Gastrocnemius medialis (tissue), 4 donors: ENCODE results near the gene EIF3L.

Experiments
- CTCF ChIP-seq, 5 experiments: fragments of 450-650 bp in 3 of 5; fragments of 200-600 bp in 2 of 5; sonication (generic) in 2 of 5; IDR thresholded peaks in 4 of 5; conservative IDR thresholded peaks in 1 of 5; 1 replicate in 4 of 5; 2 replicates in 1 of 5; pipeline ENCODE4 v1.5.1; 2016 to 2019; ENCODE audit warnings: antibody characterized with exemption in 5 of 5, mild to moderate bottlenecking in 3 of 5, moderate library complexity in 3 of 5
- POLR2A ChIP-seq, 2 donors: fragments of 450-650 bp; IDR thresholded peaks; one replicate each; pipeline ENCODE4 v1.6.1; 2017; ENCODE audit warnings: antibody characterized with exemption in 2 of 2, mild to moderate bottlenecking in 2 of 2, moderate library complexity in 2 of 2

GRCh38 chr22:37843741-37844089 is 5.5 kb upstream of the EIF3L start:
- TF ChIP-seq CTCF (IDR thresholded peaks at IDR 0.05 in 4 of 5, conservative IDR thresholded peaks at IDR 0.05 in 1 of 5) (no peak), POLR2A (IDR thresholded peaks at IDR 0.05) (no peak)
